G401.6 (cell line): ENCODE results near the gene ADA.
"Not testable (repeated sequence)": the region's sequence is repeated elsewhere in the genome, so short reads cannot be mapped to it uniquely, and the experiment has no call there.

Source experiments
- FAIRE-seq: peaks from 2 replicates; lab custom pipeline; 2012; peaks lifted over from hg19 to GRCh38; lab: Jason Lieb, UNC

ADA gene

DNA sequence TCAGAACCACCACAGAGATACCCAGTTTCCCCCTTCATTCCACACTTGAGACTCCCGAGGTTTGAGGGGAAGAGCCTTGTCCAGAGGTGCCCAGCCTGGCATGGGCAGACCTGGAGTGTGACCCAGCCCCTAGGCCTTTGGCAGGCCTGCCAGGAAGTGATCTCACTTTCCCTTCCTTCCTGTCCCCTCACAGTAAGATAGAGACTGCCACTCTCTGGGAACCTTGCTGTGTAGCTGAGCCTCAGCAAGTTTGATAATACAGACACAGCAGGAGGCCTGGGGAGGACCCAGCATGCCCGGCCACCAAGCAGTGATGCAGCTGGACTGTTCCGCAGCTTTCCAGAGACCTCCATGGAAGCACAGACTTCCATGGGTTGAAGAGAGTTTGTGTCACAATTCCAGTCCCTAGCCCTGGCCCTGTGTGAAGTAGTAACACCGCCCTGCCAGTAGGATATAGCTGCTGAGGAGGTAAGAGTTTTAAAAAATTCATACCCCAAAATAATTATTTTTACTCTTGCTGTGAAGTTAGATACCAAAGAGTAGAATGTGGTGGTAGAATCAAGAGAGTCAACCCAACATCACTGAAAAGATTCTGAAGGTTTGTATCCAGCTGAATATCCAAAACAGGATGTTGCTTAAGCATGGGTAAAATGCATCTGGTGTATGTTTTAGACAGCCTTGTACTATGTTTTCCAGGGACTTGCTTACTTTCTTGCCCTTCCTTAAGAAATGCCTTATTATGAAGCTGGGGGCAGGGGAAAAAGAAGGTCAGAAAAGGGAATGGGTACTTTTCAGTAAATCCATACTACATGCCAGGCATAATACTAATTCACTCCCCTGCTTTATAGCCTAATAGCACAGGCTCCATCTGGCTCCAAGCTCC lies 52.8 kb downstream of the ADA start:
- FAIRE-seq: no peak

DNA sequence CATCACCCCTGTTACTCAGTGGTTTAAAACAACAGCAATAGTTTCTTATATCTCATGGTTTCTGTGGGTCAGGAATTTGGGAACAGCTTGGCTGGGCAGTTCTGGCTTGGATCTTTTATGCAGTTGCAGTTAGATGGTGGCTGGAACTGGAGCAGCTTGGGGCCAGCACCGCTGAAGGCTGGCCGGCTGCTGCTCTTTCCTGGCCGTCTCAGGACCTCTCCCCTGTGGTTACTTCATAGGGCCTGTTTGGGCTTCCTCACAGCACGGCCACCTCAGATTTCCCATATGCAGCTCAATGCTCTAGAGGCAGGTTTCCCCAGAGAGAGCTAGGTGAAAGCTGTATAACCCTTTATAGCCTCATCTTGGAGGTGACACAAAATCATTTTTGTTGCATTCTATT lies 53.6 kb downstream of the ADA start:
- FAIRE-seq: no peak

- no peak for FAIRE-seq
Measured at GRCh38 chr20:44597516-44597915, 54.0 kb downstream of the ADA start.

DNA sequence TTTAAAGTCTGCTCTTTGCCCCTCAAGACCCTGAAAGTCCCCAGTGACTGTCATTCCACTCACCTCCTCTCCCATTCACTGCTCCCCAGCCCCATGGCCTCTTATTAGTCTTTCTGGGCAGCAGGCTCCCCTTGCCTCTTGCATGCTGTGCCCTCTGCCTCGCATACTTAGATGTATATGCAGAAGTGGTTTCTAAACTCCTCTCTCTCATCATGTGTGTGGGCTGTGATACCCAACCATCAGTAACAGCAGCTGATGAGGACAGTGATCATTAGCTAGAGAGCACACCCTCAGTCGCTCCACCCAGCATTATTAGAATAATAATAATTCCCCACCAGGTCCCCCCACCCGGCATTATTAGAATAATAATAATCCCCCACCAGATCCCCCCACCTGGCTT lies 54.6 kb downstream of the ADA start:
- FAIRE-seq: no peak

GRCh38 chr20:44596010-44596409 lies 55.5 kb downstream of the ADA start:
- no peak for FAIRE-seq

DNA sequence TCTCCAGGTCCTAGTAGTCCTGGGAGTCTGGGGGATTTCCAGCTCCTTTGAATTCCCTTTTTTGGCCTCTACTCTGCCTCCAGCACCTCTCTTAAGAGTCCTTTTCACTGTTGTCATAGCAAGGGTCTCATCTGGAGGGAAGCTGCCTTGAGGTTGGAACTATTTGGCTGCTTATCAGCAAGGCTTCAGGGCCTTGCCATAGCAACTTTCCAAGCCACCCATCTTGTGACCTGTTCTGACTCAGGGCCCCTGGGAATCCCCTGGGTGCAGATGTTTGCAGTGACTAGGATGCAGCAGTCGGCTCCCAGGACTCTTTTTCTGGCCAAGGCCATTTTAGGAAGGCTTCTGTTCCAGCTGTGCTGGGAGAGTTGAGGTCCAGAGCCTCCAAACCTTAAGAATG lies 56.8 kb downstream of the ADA start:
- no peak for FAIRE-seq

- no peak for FAIRE-seq
Measured at GRCh38 chr20:44593751-44594150, 57.7 kb downstream of the ADA start.

- no peak for FAIRE-seq
Measured at GRCh38 chr20:44592366-44592765, 59.1 kb downstream of the ADA start.

- FAIRE-seq: no peak
Measured at GRCh38 chr20:44590980-44591778, 60.3 kb downstream of the ADA start.

GRCh38 chr20:44589537-44589936 lies 62.0 kb downstream of the ADA start:
- no peak for FAIRE-seq

- not testable (repeated sequence) for FAIRE-seq
Measured at GRCh38 chr20:44588321-44588720, 63.2 kb downstream of the ADA start.

DNA sequence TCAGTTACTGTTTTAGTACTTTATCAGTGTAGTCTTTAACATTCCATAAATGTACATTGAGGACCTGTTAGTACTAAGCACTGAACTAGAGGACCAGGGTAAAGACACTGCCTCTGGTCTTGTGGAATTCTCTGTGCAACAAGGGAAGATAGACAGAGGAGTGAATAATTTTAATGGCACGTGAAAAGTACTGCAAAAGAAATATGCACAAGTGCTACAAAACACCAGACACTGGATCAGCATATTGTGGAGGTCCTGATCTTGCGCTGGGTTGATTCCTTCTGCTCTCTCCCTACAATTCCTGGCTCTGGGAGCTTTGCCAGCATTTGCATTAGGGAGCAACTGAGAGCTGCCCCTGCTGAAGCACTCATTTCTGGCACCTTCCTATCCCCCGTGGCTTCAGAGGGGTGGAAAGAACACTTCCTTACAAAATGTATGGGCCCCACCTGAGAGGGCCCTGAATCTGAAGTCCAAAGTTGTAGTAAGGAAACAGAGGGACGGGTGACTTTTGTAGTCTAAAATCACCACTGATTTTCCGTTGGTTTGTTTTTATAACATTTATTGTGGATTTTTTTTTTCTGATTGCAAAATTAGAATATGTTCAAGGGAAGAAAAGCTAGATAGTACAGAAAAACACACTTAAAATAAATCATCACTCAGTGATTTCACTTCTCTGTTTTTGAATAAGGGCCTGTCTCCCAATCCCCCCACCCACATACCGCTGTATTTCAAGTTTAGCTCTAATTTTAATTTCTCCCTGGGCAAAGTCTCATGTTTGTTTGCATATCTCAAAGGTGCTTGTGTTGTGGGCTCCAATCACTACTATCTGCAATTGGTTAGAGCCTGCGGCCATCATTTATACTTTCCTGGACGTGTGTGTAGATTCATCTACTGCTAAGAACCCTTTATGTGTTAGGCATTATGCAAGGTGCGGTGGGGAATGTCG lies 64.2 kb downstream of the ADA start:
- FAIRE-seq: no peak

DNA sequence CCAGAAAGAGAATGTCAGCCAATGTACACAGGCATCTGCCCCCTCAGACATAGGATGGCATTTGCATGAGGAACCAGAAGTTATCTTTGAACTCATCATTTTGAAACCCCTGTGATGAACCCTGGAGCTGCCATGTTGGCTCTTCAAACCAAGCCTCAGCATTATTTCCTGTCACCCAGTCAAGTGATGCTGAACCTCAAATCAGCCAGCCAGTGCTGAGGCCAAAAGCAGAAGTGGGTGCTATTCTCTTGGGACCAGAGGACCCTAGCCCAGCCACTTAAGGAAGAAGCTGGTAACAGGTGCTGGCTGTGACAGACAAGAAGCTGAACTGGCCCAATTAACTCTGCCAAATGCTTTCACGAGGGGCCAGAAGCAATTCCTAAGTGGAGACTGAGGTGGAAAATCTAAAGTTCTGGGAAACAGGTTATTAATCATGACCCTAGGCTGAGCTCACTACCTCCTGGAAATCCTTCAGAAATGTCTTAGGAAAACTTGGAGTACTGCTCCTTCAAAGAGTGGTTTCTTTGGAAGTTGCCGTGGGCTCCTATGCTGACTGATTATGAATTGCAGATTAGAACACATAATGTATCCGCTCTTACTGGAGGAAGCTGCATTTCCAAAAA lies 65.1 kb downstream of the ADA start:
- FAIRE-seq: no peak

GRCh38 chr20:44585057-44585963 lies 66.2 kb downstream of the ADA start:
- no peak for FAIRE-seq

- FAIRE-seq: no peak
Measured at GRCh38 chr20:44584162-44584561, 67.3 kb downstream of the ADA start.

DNA sequence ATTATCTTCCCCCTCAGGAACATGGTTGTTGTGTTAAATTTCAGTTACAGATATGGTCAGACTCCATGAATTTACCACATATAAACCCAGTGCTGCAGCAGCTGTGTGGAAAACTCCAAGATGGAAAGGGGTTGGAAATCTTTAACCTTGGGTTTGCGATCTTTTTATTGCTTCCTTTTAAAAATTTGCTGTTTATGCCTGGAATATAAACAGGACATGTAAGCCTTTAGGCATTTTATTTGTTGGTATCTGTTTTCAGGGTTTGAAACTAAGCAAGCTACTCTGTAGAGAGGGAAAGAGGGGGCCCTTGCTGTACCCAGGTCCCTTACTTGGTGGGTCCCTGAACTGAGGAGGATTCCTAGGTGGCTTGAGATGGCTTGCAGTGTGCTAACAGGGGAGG lies 68.3 kb downstream of the ADA start:
- no peak for FAIRE-seq

GRCh38 chr20:44582311-44583025 lies 69.0 kb downstream of the ADA start, which contains the start of gene PKIG:
Gene PKIG (plus strand): TSS chr20:44582579. CDS start chr20:44614557, 31,978 bp downstream.
- FAIRE-seq: no peak

- FAIRE-seq: no peak
Measured at GRCh38 chr20:44581515-44581914, 70.0 kb downstream of the ADA start.

- FAIRE-seq: no peak
Measured at GRCh38 chr20:44580581-44581268, 70.8 kb downstream of the ADA start.
